ENCODE results near the gene SOCS7. TPM values are rescaled to one million over a fixed set of nuclear protein-coding genes. Genes with fewer than 3 reads are reported as not detected.

The SOCS7 gene
- total RNA-seq, 1 donor from 2014 or later: 17.8 TPM

DNA sequence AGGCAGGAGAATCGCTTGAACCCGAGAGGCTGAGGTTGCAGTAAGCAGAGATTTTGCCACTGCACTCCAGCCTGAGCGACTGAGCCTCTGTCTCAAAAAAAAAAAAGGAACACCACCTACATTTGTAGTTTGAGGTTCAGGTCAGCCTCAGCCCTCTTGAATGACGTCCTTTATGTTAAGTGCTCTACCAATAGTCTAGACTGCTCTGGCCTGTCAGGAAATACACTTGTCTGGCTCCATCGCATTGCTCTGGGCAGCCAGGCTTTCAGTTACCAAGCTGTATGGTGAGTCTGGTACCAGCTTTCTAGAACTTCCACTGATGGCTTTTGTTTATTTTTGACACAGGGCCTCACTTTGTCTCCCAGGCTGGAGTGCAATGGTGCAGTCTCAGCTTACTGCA is 11.4 kb downstream of the SOCS7 start:
- DNase-seq (ENCODE audit: low spot score): no peak
- Mint-ChIP-seq H3K4me1 (ENCODE audit: low read depth) (peaks cover 30% of the 10 kb centered on the region), H3K27ac (ENCODE audit: unreplicated experiment) (no peak overlapping the region), H3K36me3 (ENCODE audit: low read depth) (peaks cover 10% of the 10 kb centered on the region), H3K4me3 (ENCODE audit: unreplicated experiment) (no peak overlapping the region), H3K27me3 (ENCODE audit: low read depth) (no peaks in the 10 kb centered on the region), H3K9me3 (ENCODE audit: low read depth) (no peaks in the 10 kb centered on the region)
- no peak for TF ChIP-seq CTCF (IDR thresholded peaks at IDR 0.05)

GRCh38 chr17:38364741-38365140 is 13.1 kb downstream of the SOCS7 start:
- TF ChIP-seq CTCF (IDR thresholded peaks at IDR 0.05): no peak
- no peak for DNase-seq (ENCODE audit: low spot score)
- no peaks in the 10 kb centered on the region for H3K27me3 Mint-ChIP-seq (ENCODE audit: low read depth)
- H3K36me3 Mint-ChIP-seq (ENCODE audit: low read depth): peaks cover 19% of the 10 kb centered on the region
- H3K4me1 Mint-ChIP-seq (ENCODE audit: low read depth): peaks cover 15% of the 10 kb centered on the region
- H3K27ac Mint-ChIP-seq (ENCODE audit: unreplicated experiment): no peak overlapping the region
- no peaks in the 10 kb centered on the region for H3K9me3 Mint-ChIP-seq (ENCODE audit: low read depth)
- no peak overlapping the region for H3K4me3 Mint-ChIP-seq (ENCODE audit: unreplicated experiment)

GRCh38 chr17:38369124-38369886 is 17.7 kb downstream of the SOCS7 start:
- no peak for TF ChIP-seq CTCF (IDR thresholded peaks at IDR 0.05)
- Mint-ChIP-seq H3K27ac (ENCODE audit: unreplicated experiment) (no peak overlapping the region), H3K4me1 (ENCODE audit: low read depth) (no peaks in the 10 kb centered on the region), H3K9me3 (ENCODE audit: low read depth) (no peaks in the 10 kb centered on the region), H3K4me3 (ENCODE audit: unreplicated experiment) (no peak overlapping the region), H3K36me3 (ENCODE audit: low read depth) (peaks cover 30% of the 10 kb centered on the region), H3K27me3 (ENCODE audit: low read depth) (no peaks in the 10 kb centered on the region)
- no peak for DNase-seq (ENCODE audit: low spot score)

DNA sequence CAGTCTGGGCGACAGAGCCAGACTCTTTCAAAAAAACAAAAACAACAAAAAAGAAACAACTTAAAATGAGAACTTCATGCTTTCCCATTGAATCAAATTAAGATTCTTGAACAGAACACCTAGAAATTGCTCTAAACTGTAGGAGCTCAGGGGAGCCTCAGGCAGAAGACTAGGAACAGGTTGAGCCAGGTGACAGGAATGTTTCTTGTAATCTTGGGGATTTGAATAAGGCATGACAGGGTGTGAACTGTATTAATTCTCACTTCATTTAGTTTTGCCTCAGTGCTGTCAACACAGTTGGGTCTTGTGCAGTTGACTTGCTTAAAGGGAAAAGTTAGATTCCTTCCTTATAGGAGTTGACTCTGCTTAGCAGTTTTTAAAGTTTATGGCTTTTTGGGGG is 27.8 kb downstream of the SOCS7 start:
- no peak overlapping the region for H3K27ac Mint-ChIP-seq (ENCODE audit: unreplicated experiment)
- peaks cover 12% of the 10 kb centered on the region for H3K36me3 Mint-ChIP-seq (ENCODE audit: low read depth)
- no peak for TF ChIP-seq CTCF (IDR thresholded peaks at IDR 0.05)
- H3K9me3 Mint-ChIP-seq (ENCODE audit: low read depth): no peaks in the 10 kb centered on the region
- H3K4me1 Mint-ChIP-seq (ENCODE audit: low read depth): no peaks in the 10 kb centered on the region
- H3K27me3 Mint-ChIP-seq (ENCODE audit: low read depth): no peaks in the 10 kb centered on the region
- DNase-seq (ENCODE audit: low spot score): no peak
- H3K4me3 Mint-ChIP-seq (ENCODE audit: unreplicated experiment): no peak overlapping the region

GRCh38 chr17:38395090-38395489 is 43.4 kb downstream of the SOCS7 start:
- Mint-ChIP-seq H3K27me3 (ENCODE audit: low read depth) (no peaks in the 10 kb centered on the region), H3K4me1 (ENCODE audit: low read depth) (no peaks in the 10 kb centered on the region), H3K9me3 (ENCODE audit: low read depth) (no peaks in the 10 kb centered on the region), H3K36me3 (ENCODE audit: low read depth) (peaks cover 43% of the 10 kb centered on the region), H3K27ac (ENCODE audit: unreplicated experiment) (no peak overlapping the region), H3K4me3 (ENCODE audit: unreplicated experiment) (no peak overlapping the region)
- no peak for DNase-seq (ENCODE audit: low spot score)
- TF ChIP-seq CTCF (IDR thresholded peaks at IDR 0.05): no peak

Data from chondrocyte (in vitro differentiated cells).